ENCODE measurements around the gene ARHGEF5.
A peak's percentile ranks its signal among the peaks of the same experiment; 100 is the strongest.
"Not testable (repeated sequence)": the region's sequence is repeated elsewhere in the genome, so short reads cannot be mapped to it uniquely, and the experiment has no call there.

ARHGEF5 gene

DNA sequence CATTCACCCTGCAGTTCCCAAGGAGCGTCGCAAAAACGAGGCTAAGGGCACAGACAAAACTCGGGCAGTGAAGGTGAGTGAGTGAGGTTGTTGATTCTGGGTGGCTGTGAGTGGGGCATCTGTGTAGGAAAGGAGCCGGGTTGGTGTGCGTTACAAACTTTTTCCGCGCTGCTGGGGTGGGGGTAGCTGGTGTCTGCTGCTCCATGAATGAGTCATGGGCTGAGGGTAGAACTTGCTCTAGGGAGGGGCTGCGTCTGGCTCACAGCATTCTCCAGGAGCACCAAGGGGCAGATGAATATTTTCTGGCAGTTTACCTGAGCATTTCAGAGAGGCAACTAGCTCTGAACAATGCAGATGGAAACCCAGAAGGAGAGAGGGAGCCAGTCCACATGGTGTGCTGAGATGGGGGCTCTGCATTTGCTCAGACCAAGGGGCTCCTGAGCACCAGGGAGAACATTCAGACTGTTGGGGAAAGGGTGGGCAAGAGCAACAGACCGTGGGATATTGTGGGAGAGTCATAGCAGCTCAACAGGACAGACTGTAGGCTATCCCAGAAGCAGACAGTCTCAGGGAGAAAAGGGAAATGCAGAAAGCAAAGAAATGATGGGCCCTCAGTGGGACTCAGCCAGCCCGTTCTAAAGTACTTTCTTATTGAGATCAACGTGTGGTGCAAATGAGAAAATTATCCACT is 29.5 kb downstream of the ARHGEF5 start:
- no peak for DNase-seq

DNA sequence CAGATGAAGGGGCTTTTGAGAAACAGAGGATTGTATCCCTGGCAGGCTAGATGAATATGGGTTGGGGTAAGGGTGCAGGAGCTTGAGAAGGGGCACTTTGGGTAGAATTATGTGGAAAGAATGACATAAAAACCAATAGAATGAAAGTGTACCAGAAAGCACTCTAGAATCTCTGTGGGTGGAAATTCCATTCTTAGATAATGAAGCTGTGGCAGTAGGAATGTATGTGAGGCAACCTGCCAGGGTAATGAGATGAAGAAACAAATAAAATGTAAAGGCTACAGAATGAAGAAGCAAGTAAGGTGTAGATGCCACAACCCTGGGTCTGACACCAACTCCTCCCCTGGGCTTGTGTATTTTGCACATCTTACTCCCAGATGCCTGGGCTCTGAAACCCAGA is 31.5 kb downstream of the ARHGEF5 start:
- peak in 1 of 2 donors; percentile 2 for DNase-seq

- DNase-seq: no peak
These were observed 33.7 kb downstream of the ARHGEF5 start for GRCh38 chr7:144388950-144389349.

DNA sequence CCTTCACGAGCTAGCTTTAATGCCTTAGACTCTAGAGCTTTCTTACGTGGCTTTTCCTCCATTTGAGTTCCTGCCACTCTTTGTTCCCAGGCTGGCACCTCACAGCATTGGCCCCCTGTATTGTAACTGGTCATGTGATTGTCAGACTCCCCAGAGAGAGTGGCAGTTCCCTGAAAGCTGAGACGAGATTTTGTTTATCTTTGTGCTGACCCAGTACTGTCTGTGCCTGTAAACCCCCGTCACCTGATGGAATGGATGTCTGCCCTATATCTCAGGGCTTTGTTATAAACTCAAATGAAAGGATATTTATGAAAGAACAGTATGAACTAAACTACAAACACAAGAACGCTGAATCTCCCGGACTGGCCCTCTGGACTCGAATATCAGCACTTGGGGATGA is 35.3 kb downstream of the ARHGEF5 start:
- no peak for DNase-seq

GRCh38 chr7:144391014-144391413 is 35.8 kb downstream of the ARHGEF5 start:
- no peak for DNase-seq

DNA sequence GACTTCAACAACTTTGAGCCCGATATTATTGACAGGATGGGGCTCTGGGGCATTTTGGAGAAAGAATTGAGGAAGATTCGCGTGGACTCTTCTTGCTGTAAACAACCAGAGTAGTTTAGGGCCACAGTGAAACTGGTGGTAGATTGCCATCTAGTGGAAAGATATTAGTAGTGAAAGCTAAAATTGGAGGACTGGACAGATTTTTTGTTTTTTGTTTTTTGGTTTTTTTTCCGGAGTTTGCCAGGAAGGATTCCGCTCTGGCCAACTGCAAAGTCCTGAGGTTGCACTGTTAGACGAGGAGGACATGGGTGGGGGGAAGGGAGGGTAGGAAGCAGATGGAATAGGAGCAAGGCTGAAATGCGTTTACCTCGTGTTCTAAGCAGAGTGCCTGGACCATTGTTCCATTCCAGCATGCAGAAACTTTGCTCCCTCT is 36.6 kb downstream of the ARHGEF5 start:
- peak; percentile 20 to 71 for DNase-seq

GRCh38 chr7:144397086-144397485 is 41.9 kb downstream of the ARHGEF5 start:
- DNase-seq: no peak

DNA sequence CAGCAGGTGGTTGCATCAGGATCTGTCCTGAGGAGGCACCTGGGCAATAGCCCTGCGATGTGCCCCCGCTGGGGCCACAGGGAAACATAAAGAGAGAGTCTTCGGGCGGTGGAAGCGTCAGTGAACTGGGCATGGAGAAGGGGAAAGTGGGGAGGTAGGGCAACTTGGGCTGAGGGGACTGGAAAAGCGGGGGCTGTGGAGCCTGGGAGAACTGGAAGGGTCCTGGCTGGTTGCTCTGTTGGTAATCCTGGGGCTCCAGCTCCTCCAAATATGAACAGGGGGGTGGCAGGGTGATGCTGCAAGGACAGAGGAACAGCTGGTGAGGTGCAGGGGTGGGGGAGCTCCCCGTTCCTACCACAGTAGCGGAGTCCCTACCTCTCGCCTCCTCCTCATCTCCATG is 43.1 kb downstream of the ARHGEF5 start:
- no peak for DNase-seq

- no peak for DNase-seq
These were observed 43.7 kb downstream of the ARHGEF5 start for GRCh38 chr7:144398911-144399310.

GRCh38 chr7:144399946-144400345 is 44.7 kb downstream of the ARHGEF5 start:
- no peak for DNase-seq

GRCh38 chr7:144401490-144401889 is 46.3 kb downstream of the ARHGEF5 start:
- DNase-seq: no peak

DNA sequence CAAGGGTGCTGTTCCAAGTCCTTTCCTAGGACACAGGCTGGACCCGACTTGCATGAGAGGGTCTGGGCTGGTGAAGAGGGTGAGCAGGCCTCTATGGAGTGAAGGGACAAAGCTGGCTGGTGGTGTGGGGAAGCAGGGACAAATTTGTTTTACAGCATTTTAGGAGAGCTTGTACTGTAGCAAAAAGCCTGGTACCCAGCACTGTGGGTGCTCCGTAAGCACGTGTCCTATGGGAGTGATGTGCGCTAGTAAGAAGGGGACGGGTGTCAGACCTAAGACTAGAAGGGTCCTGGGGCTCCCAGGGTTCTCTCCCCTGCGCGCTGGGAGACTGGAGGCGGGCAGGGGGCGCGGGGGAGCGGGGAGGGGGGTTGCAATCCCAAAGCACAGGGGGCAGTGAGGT is 47.9 kb downstream of the ARHGEF5 start:
- DNase-seq: no peak

GRCh38 chr7:144403649-144404061 is 48.5 kb downstream of the ARHGEF5 start, which contains the start of gene NOBOX:
TSS of gene NOBOX (minus strand) at chr7:144403693.
- DNase-seq: no peak

GRCh38 chr7:144404946-144405345 is 49.7 kb downstream of the ARHGEF5 start:
- DNase-seq: no peak

DNA sequence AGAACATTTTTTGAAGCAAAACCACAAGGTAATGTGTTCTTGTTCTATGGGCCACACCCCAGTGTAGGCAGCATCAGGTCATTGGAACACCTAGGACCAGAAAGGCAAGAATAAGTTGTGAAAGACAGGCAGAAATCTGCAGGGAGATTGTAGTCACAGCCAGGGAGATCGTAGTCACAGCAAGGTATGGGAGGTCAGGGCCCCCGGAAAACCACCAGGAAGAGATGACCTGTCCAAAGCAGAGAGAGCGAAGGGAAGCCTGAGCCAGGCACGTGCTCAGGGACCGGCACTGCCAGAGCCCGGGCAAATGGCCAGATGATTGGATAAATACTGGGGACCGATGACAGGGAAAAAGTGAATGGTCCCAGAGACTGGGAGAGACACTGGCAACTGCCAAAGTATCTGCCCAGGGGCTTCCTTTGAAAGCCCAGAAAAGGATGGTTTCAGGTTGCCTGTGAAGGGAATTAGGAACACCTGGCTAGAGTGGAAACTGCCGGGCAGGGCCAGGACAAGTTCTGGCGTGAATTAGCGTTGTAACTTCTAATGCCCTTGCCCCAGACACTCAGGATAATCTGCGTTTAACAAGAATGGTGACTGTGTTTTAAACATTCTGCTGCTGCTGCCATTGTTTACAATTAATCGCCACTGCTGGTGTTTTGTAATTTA is 52.2 kb downstream of the ARHGEF5 start:
- no peak for DNase-seq

DNA sequence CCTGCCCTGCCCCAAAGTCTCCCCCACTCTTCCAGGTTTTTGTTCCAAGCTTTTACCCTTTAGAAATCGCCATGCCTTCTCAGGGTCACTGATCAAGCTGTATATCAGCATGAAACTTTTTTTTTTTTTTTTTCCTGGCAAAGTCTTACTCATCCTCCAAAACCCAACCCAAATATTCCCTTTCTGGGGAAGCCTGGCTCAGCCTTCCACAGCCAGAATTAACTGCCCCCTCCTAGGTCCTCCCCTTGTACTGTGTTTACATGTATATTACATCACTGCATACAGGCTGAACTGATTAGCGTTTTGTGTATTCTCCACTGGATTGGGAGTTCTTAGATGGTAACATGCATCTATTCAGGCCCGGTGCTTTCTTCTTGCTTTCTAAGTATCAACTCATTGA is 52.9 kb downstream of the ARHGEF5 start:
- DNase-seq: no peak

GRCh38 chr7:144410441-144410840 is 55.2 kb downstream of the ARHGEF5 start:
- no peak for DNase-seq

GRCh38 chr7:144414815-144415214 is 59.6 kb downstream of the ARHGEF5 start:
- DNase-seq: peak; percentile 7 to 44

DNA sequence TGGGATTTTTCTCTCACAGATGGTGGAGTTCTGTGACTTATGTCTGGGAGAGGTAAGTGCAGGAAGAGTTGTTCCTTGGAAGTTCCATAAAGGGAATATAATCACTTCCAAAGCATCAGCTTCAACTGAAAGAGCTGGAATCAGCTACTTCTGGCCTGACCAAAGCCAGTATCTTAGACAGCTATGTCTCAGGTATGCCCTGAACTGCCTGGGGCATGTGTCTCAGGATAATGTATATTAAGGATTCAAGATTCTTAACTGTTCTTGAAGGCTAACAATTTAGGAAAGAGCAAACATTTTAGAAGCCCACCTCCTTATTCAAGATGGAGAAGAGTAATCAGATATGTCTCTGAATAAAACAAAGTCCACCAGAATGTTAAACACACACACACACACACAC is 60.7 kb downstream of the ARHGEF5 start:
- DNase-seq: no peak

DNA sequence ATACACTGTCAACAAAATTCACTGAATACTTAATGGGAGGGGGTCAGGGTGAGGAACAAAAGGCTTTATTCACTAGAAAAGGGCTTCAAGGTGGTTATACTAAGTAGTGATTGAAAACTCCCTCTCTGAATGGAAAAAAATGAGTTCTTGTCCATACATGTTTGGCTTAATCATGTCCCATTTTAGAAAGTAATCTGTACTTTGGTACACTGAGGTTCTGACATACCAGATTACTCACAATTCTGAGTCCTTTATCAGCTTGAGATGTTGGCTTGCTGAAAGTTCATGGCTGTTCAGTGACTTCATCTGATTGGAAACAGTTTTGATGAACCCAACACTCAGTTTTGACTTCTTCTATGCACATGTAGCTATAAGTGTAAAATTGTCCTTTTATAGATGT is 61.1 kb downstream of the ARHGEF5 start:
- DNase-seq: no peak

DNA sequence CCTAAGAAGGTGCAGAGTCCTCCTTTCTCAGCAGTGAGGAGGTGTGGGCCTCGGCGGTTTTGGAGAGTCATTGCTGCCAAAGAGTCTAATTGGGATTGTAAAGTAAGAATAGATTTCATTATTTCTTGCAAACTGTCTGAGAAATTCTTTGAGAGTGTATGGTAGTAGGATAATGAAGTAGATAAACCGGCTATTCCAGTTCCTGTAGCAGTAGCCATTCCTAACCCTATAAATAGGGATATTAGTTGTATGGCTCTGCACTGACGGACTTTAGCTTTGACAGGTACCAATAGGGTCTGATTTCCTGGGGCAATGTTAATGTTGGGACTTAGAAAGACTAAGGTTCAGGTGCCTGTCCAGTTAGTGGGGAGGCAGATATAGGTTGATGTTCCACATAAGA is 63.7 kb downstream of the ARHGEF5 start:
- DNase-seq: not testable (repeated sequence)

DNA sequence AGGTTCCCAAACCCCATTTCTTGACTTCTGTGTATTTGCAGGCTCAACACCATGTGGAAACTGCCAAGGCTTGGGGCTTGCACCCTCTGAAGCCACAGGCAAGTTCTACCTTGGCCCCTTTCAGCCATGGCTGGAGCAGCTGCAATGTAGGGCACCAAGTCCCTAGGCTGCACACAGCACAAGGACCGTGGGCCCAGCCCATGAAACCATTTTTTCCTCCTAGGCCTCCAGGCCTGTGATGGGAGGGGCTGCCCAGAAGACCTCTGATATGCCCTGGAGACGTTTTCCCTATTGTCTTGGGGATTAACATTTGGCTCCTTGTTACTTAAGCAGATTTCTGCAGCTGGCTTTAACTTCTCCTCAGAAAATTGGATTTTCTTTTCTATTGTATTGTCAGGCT is 72.3 kb downstream of the ARHGEF5 start:
- DNase-seq: not testable (repeated sequence)

DNA sequence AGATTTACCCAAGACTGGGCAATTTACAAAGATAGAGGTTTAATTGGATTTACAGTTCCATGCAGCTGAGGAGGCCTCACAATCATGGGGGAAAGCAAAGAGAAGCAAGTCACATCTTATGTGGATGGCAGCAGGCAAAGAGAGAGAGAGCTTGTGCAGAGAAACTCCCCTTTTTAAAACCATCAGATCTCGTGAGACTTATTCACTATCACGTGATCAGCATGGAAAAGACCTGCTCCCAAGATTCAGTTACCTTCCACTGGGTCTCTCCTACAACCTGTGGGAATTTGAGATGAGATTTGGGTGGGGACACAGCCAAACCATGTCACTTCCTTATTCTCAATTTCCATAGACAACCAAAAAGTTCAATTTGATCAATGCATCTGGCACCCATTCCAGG is 73.2 kb downstream of the ARHGEF5 start:
- no peak for DNase-seq

All from inflammatory macrophage treated with lipopolysaccharide for 1 hour (primary cell).